ENCODE results near the gene PVALEF.

GRCh38 chr17:81129289-81129688, 36.0 kb upstream of the PVALEF start:
- no peak for TF ChIP-seq POLR2A (IDR thresholded peaks at IDR 0.05)
- no peak for TF ChIP-seq CTCF (IDR thresholded peaks at IDR 0.05)
